Endothelial cell of umbilical vein (primary cell): Measurements from ENCODE around the gene CCSER1. TPM values are rescaled to one million over a fixed set of nuclear protein-coding genes. Genes with fewer than 3 reads are reported as not detected.

ENCODE experiments used
- BruUV-seq: library from RNA; stranded (reverse); fragments of 400-500 nt; replicated peaks from 2 replicates; lab custom pipeline; 2021; lab: Mats Ljungman, UMichigan
- CTCF ChIA-PET: fragments of 300-600, 350-600 bp; sonication (Branson Sonifier 250); formaldehyde crosslinking; loops from one replicate; lab custom pipeline; 2021; ENCODE audit warnings: antibody characterized with exemption, inconsistent platforms; lab: Charles Lee
- POLR2A ChIA-PET: fragments of 300-600, 350-600 bp; sonication (Branson Sonifier 250); formaldehyde crosslinking; loops from one replicate; lab custom pipeline; 2021; ENCODE audit warnings: antibody characterized with exemption, inconsistent platforms; lab: Charles Lee
- DNase-seq: peaks from one replicate; pipeline ENCODE4 v3.0.0-alpha.2; 2011; ENCODE audit warnings: low read depth, low spot score
- FAIRE-seq: peaks from 2 replicates; lab custom pipeline; 2011; peaks lifted over from hg19 to GRCh38; lab: Jason Lieb, UNC
- H2AFZ ChIP-seq: 2 replicates; pipeline ENCODE4 v1.6.0; 2012; ENCODE audit warnings: low read depth, low read length, control low read depth, inconsistent platforms
- H3K27ac ChIP-seq: 2 replicates; pipeline ENCODE4 v1.5.1; 2011; ENCODE audit warnings: low read depth, mild to moderate bottlenecking, control low read depth, low read length, moderate library complexity; ENCODE audit not compliant: insufficient read depth
- H3K27me3 ChIP-seq, 2 experiments: 2 replicates each; pipeline versions ENCODE4 v1.6.0 to v1.6.1; 2011; ENCODE audit warnings: low read length in 2 of 2, mixed read lengths in 1 of 2; ENCODE audit not compliant: control insufficient read depth in 2 of 2, insufficient read depth in 2 of 2
- H3K36me3 ChIP-seq, 2 experiments: 2 replicates in 1 of 2; 3 replicates in 1 of 2; pipeline ENCODE4 v1.5.1; 2011; ENCODE audit warnings: low read length in 2 of 2, mild to moderate bottlenecking in 1 of 2, moderate library complexity in 1 of 2; ENCODE audit not compliant: control insufficient read depth in 2 of 2, insufficient read depth in 2 of 2; ENCODE audit errors: extremely low read depth in 1 of 2
- H3K4me1 ChIP-seq: 3 replicates; pipeline ENCODE4 v1.5.1; 2011; ENCODE audit warnings: mild to moderate bottlenecking, low read length; ENCODE audit not compliant: control insufficient read depth, insufficient read depth; ENCODE audit errors: extremely low read depth
- H3K4me2 ChIP-seq: 2 replicates; pipeline ENCODE4 v1.6.1; 2011; ENCODE audit warnings: low read length, control low read depth, mixed read lengths; ENCODE audit not compliant: insufficient read depth
- H3K4me3 ChIP-seq, 3 experiments: fragments of 200-600 bp in 1 of 3; sonication (generic), shearing (Covaris generic) in 1 of 3; replicated peaks in 1 of 3; 2 replicates each; pipeline ENCODE4 v1.5.1; 2011 to 2016; ENCODE audit warnings: control low read depth in 3 of 3, low read length in 3 of 3, mild to moderate bottlenecking in 2 of 3, inconsistent platforms in 1 of 3, low read depth in 1 of 3, moderate library complexity in 1 of 3; ENCODE audit not compliant: insufficient read depth in 1 of 3
- H3K79me2 ChIP-seq: 2 replicates; pipeline ENCODE4 v1.6.0; 2012; ENCODE audit warnings: low read length, inconsistent platforms; ENCODE audit not compliant: control insufficient read depth, insufficient read depth
- H3K9ac ChIP-seq: replicated peaks from 2 replicates; pipeline ENCODE3; 2011; ENCODE audit warnings: low read length, control low read depth; ENCODE audit not compliant: insufficient read depth; ENCODE audit errors: extremely low read depth
- H3K9me1 ChIP-seq: replicated peaks from 3 replicates; pipeline ENCODE4 v1.6.0; 2011; ENCODE audit warnings: mild to moderate bottlenecking, low read length; ENCODE audit not compliant: control insufficient read depth, insufficient read depth; ENCODE audit errors: extremely low read depth
- H3K9me3 ChIP-seq: replicated peaks from 2 replicates; pipeline ENCODE4 v1.5.1; 2012; ENCODE audit warnings: low read length, inconsistent platforms; ENCODE audit not compliant: control insufficient read depth, insufficient read depth
- H4K20me1 ChIP-seq: replicated peaks from 2 replicates; pipeline ENCODE3; 2011; ENCODE audit warnings: mild to moderate bottlenecking, low read length; ENCODE audit not compliant: control insufficient read depth, insufficient read depth; ENCODE audit errors: extremely low read depth
- EZH2 ChIP-seq: IDR thresholded peaks from 2 replicates; pipeline ENCODE4 v1.6.1; 2012; ENCODE audit warnings: borderline replicate concordance, low read depth, mild to moderate bottlenecking, moderate library complexity, low read length, inconsistent platforms; ENCODE audit not compliant: severe bottlenecking
- FOS ChIP-seq: IDR thresholded peaks from 2 replicates; pipeline ENCODE4 v1.6.1; 2011; ENCODE audit warnings: mild to moderate bottlenecking, low read length, moderate library complexity, borderline replicate concordance; ENCODE audit not compliant: insufficient read depth
- GATA2 ChIP-seq: IDR thresholded peaks from 2 replicates; pipeline ENCODE4 v1.7.0; 2011; ENCODE audit warnings: low read depth, mild to moderate bottlenecking, moderate library complexity, mixed read lengths, low read length; ENCODE audit not compliant: insufficient read length, insufficient read depth
- MYC ChIP-seq: IDR thresholded peaks from one replicate; pipeline ENCODE4 v1.6.1; 2011; ENCODE audit warnings: mild to moderate bottlenecking, low read depth, low read length
- POLR2A ChIP-seq: IDR thresholded peaks from 2 replicates; pipeline ENCODE4 v1.6.1; 2012; ENCODE audit warnings: low read depth, mild to moderate bottlenecking, control low read depth, low read length
- POLR2AphosphoS5 ChIP-seq: IDR thresholded peaks from 2 replicates; pipeline ENCODE4 v1.6.1; 2012; ENCODE audit warnings: low read depth, mild to moderate bottlenecking, control low read depth, low read length, moderate library complexity; ENCODE audit not compliant: insufficient read depth
- dilution Hi-C: fragments of 300-500 bp; cut with MboI; formaldehyde crosslinking; loops from one replicate; pipeline ENCODE4 v1.15.0; 2019; ENCODE audit warnings: low sequenced_read_pairs; ENCODE audit not compliant: extremely low pct_ligation_motif_present
- intact Hi-C: fragments of 100-400 bp; cut with micrococcal nuclease; formaldehyde crosslinking; loops from one replicate; pipeline ENCODE4 v1.10.0; 2022
- polyA plus RNA-seq, 4 experiments: library from polyadenylated mRNA; depleted of rRNA in 3 of 4; stranded (reverse) in 3 of 4; unstranded in 1 of 4; fragments of >200 nt; gene quantifications; 2 replicates each; pipeline versions ENCODE4 v1.2.1 to v1.2.3, GENCODE V29; 2011 to 2012; ENCODE audit warnings: missing spikeins in 1 of 4
- total RNA-seq: library from RNA; stranded (reverse); gene quantifications from 2 replicates; pipeline ENCODE4 v1.2.3, GENCODE V29; 2021
- TF ChIP-seq, protein P1 (sequence below), 2 donors: IDR thresholded peaks; 1 replicate in 1 of 2; 2 replicates in 1 of 2; pipeline ENCODE4 v1.5.1; 2011; ENCODE audit warnings: low read length in 2 of 2, mild to moderate bottlenecking in 2 of 2, moderate library complexity in 2 of 2, control low read depth in 1 of 2, inconsistent platforms in 1 of 2, low read depth in 1 of 2; ENCODE audit not compliant: insufficient read depth in 1 of 2; ENCODE audit errors: extremely low read depth in 1 of 2
- TF ChIP-seq, protein P2 (sequence below): IDR thresholded peaks from 2 replicates; pipeline ENCODE4 v1.6.1; 2011; ENCODE audit not compliant: insufficient read depth, insufficient read length

The CCSER1 gene
- total and polyA plus RNA-seq, 2 donors (not counting 3 experiments of a cell fraction or from before 2014, with no cell fraction given), result 0.11 to 1.8 TPM

DNA sequence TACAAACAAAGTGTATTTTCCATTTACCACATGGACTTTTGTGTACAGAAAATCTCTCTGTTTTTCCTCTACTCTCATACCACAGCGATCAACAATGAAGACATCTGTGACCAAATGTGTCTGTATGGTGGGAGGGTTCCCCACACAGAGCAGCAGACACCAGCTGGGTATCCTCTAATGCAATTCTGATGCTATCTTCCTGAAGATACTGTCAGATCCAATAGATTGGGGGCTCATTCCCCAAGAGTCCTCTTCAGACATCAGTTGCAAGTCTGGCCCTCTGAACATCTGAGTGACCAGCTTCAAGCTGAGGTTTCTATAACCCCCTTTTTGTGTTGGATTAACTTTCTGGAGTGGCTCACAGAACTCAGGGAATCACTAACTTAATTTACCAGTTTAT lies 659.4 kb downstream of the CCSER1 start:
- intact Hi-C loops, result loop anchor here (10.0 kb wide), 1 partner anchor 472 kb away; no protein-coding TSS in a partner anchor
- DNase-seq, result no peak
- ChIA-PET POLR2A (no interaction called here), CTCF (no interaction called here)
- TF ChIP-seq, protein P1, sequence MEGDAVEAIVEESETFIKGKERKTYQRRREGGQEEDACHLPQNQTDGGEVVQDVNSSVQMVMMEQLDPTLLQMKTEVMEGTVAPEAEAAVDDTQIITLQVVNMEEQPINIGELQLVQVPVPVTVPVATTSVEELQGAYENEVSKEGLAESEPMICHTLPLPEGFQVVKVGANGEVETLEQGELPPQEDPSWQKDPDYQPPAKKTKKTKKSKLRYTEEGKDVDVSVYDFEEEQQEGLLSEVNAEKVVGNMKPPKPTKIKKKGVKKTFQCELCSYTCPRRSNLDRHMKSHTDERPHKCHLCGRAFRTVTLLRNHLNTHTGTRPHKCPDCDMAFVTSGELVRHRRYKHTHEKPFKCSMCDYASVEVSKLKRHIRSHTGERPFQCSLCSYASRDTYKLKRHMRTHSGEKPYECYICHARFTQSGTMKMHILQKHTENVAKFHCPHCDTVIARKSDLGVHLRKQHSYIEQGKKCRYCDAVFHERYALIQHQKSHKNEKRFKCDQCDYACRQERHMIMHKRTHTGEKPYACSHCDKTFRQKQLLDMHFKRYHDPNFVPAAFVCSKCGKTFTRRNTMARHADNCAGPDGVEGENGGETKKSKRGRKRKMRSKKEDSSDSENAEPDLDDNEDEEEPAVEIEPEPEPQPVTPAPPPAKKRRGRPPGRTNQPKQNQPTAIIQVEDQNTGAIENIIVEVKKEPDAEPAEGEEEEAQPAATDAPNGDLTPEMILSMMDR (IDR thresholded peaks at IDR 0.05; ENCODE audit: extremely low read depth in 1 of 2, insufficient read depth in 1 of 2, low read depth in 1 of 2, low read length in 2 of 2), result no peak
- no peak for TF ChIP-seq EZH2
- TF ChIP-seq GATA2, result no peak
- no peak for TF ChIP-seq POLR2AphosphoS5
- no peak for TF ChIP-seq POLR2A
- no peak for TF ChIP-seq FOS
- TF ChIP-seq, protein P2, sequence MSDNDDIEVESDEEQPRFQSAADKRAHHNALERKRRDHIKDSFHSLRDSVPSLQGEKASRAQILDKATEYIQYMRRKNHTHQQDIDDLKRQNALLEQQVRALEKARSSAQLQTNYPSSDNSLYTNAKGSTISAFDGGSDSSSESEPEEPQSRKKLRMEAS, result no peak
- TF ChIP-seq MYC, result no peak
- Histone ChIP-seq H3K4me3 (no peak overlapping the region), H3K9ac (no peak overlapping the region), H3K9me1 (no peaks in the 10 kb centered on the region), H3K9me3 (no peaks in the 10 kb centered on the region), H3K4me1 (no peaks in the 10 kb centered on the region), H3K4me2 (no peak overlapping the region), H4K20me1 (no peaks in the 10 kb centered on the region), H3K27ac (no peak overlapping the region), H3K79me2 (no peaks in the 10 kb centered on the region), H3K36me3 (no peaks in the 10 kb centered on the region), H2AFZ (no peak overlapping the region), H3K27me3 (no peaks in the 10 kb centered on the region)
- dilution Hi-C loops, result no loop called here
- BruUV-seq, result no TSS peak
- FAIRE-seq, result no peak
